Retinal pigment epithelial cell (primary cell): Measurements from ENCODE around the gene PAPSS2.

Source experiments
- DNase-seq: peaks from one replicate; pipeline ENCODE4 v3.0.0-alpha.2; 2010; ENCODE audit warnings: low read depth
- H3K4me3 ChIP-seq: 2 replicates; pipeline ENCODE4 v1.5.1; 2011; ENCODE audit warnings: mild to moderate bottlenecking, low read length, control low read depth, moderate library complexity
- CTCF ChIP-seq: conservative IDR thresholded peaks from 2 replicates; pipeline ENCODE4 v1.5.1; 2011; ENCODE audit warnings: low read depth, low read length, control low read depth, inconsistent platforms

The PAPSS2 gene

GRCh38 chr10:87716348-87716670, 56.6 kb downstream of the PAPSS2 start:
- H3K4me3 ChIP-seq = no peak overlapping the region
- TF ChIP-seq CTCF = no peak

DNA sequence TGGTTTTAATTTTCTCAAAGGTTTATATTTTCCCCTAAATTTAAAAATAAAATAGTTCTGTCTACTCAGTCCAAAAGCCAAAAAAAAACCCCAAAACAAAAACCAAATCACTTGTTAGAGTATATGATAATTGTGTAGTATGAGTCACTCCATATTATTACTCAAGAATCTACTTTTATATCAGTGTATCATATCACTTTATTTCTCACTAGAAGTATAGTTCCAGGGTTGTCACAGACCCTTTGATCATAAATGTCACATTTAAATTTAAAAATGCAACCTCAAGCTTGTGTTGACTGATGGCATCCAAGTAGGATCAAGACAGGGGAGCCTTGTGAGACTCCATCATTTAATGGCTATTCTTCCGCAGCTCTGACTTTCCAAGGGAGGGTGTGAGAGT, 61.0 kb downstream of the PAPSS2 start:
- TF ChIP-seq CTCF = no peak
- no peak for DNase-seq
- H3K4me3 ChIP-seq = no peak overlapping the region

More at GRCh38 chr10:87716348-87716670, 56.6 kb downstream of the PAPSS2 start:
- no peak for DNase-seq

- no peak for DNase-seq
- no peak for TF ChIP-seq CTCF
- no peak overlapping the region for H3K4me3 ChIP-seq
These were observed 62.1 kb downstream of the PAPSS2 start for GRCh38 chr10:87721781-87722180.

DNA sequence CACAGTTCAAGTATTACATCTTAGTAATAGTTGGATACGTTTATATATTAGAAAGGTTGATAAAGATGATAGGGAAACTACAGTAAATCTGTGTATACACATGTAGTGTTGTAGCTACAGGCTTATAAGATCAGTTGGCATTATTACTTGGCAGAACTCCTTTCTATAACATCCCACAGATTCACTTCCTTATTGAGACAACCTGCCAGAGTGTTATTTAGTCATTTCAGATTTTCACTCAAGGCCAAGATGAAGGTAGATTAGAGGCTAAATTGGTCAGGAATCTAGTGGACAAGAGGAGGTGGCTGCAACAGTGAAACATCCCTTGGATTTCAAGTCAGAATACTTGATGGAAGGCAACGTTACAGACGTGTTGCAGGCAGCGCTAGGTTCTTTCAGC, 63.0 kb downstream of the PAPSS2 start:
- no peak overlapping the region for H3K4me3 ChIP-seq
- no peak for TF ChIP-seq CTCF
- DNase-seq = no peak

- no peak overlapping the region for H3K4me3 ChIP-seq
- no peak for TF ChIP-seq CTCF
- no peak for DNase-seq
These were observed 63.8 kb downstream of the PAPSS2 start for GRCh38 chr10:87723500-87723899.

DNA sequence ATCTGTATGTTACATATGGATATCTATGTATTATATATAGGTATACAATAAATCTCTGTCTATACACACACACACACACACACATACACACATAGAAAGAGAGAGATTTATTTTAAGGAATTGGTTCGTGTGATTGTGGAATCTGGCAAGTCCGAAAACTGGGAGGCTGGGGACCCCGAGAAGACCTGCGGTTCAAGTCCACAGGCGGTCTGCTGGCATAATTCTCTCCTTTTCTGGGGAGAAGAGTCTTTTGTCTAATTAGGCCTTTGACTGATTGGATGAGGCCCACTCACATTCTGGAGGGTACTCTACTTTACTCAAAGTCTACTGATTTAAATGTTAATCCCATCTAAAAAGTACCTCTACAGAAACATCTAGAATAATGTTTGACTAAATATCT, 65.1 kb downstream of the PAPSS2 start:
- no peak overlapping the region for H3K4me3 ChIP-seq
- no peak for DNase-seq
- no peak for TF ChIP-seq CTCF

DNA sequence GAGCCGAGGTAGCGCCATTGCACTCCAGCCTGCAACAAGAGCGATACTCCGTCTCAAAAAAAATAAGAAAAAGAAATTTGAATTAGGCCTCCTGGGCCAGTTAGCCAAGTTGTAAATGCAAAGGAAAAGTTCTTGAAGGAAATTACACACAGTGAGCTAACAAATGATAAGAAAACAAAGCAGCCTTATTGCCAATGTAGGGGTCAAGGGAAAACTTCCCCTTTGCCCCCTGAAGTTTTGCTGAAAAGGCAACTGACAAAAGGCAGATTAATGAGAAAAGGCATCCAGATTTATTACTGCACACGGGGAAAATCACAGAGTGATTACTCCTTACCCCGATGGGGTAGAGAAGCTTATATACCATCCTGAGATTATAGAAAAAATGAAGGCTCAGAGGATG, 70.3 kb downstream of the PAPSS2 start:
- no peak for DNase-seq
- no peak overlapping the region for H3K4me3 ChIP-seq
- no peak for TF ChIP-seq CTCF
